Stimulated activated CD4-positive, alpha-beta T cell treated with anti-CD3 and anti-CD28 coated beads, Interleukin-1b, Interleukin-23, amount 100 ng/mL, for 1 hour (primary cell): Measurements from ENCODE around the gene DGKA.

Source experiments
- DNase-seq, 2 donors: peaks; one replicate each; pipeline ENCODE4 v3.0.0-alpha.2; 2020; ENCODE audit warnings: low read depth in 2 of 2

Gene DGKA

GRCh38 chr12:55931780-55932550 is 1.0 kb downstream of the DGKA start:
- no peak for DNase-seq

DNA sequence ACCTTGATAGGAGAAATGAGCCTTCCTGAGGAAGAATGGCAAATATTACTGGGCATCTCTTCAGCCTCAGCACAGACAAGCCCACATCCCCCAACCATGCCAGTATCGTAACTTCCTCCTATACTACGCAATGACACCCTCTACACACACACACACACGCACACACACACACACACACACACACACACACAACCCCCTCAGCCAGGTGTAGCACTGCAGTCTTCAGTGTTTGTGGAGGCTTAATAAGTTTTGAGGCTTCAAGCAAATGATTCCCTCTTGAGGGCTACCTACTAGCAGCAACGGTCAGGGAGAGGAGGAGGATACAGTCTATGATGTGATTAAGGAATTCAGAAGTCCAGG is 1.6 kb downstream of the DGKA start:
- DNase-seq, result no peak

DNA sequence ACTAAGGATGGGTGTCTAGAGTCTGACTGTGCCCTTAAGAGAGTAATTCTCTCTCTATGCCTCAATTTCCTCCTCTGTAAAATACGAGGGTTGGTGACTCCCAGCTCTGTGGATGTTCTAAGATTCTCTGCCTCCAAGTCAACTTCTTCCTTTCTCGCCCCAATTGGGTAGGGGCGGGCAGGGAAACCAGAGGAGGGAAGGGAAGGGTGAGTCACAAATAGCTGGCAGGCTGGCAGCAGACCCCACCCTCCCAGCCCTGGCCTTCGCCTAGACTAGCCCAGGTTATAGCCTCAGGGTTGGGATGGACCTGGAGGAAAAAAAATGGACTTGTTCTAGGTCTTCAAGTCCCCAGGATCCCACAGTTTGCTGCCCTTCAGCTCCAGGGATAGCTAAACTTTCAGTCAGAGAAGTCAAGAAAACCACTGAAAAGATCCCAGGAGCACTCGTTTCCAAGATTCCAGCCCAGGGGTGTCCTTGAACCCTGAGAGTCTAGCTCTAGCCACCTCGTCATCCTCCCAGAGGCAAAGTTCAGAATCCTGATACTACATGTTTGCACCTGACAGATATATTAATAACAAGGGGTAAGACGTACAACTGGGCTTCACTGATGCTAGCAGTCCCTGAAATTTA is 2.3 kb downstream of the DGKA start:
- DNase-seq, result no peak

DNA sequence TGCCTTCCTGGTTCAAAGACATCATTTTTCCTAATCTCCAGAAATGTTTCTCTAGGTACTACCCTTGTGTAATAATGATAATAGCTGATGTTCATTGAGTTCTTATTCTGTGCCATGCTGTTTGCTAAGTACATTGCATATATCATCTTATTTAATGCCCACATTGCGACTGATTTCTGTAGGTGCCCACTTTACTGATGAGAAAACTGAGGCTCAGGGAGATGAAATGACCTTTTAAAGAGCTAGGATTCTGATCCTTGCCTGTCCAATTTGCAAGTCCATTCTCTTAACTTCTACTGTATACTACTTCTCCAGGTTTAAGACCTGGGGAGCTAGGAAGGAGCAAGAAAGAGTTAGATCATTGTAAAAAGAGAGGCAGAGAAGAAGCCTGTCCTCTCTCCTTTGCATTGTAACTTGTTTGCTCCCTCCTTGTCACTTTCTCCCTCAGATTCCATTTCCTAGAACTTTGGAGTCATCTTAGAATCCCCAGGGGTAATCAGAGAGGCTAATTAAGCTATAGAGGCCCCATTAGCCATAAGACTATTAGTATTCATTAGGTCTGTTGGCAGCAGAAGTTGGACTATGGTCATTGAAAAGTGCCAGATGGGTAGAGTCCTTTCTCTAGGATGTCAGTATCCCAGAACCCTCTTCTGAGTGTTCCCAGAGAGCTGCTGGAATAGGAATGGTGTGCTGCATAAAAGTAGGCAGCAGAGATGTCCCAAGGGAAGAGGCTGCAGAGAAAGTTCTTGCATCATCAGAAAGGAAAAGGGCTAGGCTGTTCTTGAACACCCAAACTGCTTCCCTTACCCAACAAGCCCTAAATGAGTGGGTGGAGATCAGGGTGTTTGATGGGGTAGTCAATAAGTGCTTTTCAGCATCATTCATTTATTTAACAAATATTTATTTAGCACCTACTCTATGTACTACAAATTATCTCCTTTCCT is 3.1 kb downstream of the DGKA start:
- DNase-seq, result no peak

- DNase-seq, result no peak
Observed at GRCh38 chr12:55934773-55935172, 3.8 kb downstream of the DGKA start.

- DNase-seq, result no peak
Observed at GRCh38 chr12:55935738-55936151, 4.8 kb downstream of the DGKA start.

GRCh38 chr12:55937981-55938380 is 7.0 kb downstream of the DGKA start:
- DNase-seq, result no peak

DNA sequence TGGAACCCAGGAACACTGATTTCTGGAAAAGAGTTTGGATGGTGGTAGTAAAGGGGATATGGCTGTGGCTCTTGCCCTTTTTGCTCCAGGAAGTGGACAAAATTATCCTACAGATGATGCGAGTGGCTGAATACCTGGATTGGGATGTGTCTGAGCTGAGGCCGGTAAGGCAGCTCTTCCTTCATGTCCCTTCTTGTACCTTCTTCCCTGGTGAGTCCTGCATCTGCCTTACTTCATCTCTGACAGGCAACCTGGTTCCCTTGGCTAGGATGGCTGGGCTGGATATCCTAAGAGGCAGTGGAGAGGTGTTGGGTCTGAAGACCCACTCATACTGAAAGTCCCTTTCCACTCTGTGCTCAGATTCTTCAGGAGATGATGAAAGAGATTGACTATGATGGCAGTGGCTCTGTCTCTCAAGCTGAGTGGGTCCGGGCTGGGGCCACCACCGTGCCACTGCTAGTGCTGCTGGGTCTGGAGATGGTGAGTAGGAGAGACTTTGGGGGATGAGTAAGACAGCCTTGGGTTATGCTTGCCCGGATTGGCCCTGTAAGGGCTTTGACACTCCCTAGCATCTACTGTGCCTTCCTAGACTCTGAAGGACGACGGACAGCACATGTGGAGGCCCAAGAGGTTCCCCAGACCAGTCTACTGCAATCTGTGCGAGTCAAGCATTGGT is 8.0 kb downstream of the DGKA start:
- no peak for DNase-seq

DNA sequence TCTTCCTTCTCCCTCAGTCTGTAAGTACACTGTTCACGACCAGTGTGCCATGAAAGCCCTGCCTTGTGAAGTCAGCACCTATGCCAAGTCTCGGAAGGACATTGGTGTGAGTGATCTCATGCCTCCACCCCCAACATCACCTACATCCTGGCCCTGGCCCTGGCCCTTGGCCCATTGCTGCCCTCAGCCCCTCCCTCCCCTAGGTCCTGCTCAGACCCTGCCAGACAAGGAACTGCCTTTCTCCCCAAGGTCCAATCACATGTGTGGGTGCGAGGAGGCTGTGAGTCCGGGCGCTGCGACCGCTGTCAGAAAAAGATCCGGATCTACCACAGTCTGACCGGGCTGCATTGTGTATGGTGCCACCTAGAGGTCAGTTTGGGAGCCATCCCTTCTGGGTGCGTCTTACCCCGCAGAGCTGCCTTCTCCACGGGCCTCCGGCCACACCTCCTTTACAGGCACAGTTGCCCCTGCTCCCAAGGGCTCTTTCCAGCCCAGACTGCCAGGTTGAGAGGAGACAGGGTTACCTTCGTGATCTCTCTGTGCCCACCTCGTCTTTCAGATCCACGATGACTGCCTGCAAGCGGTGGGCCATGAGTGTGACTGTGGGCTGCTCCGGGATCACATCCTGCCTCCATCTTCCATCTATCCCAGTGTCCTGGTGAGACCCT is 9.2 kb downstream of the DGKA start:
- DNase-seq, result peak; percentile 55 to 68

DNA sequence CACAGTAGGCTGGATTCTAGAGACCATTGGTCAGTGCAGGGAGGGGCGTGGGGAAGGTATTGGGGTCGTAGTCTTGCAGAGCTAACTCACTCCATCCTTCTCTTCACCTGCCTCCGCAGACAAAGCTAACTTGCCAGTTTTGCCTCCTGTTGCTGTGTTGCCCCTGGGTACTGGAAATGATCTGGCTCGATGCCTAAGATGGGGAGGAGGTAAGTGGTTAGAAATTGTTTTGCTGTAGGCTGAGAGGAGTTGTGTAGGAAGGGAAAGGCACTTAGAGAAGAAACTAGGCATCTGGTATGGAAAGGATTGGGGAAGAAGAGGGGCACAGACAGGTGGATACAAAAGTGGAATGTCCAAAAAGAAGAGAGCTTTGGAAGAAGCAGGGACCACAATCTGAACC is 11.1 kb downstream of the DGKA start:
- DNase-seq, result no peak

DNA sequence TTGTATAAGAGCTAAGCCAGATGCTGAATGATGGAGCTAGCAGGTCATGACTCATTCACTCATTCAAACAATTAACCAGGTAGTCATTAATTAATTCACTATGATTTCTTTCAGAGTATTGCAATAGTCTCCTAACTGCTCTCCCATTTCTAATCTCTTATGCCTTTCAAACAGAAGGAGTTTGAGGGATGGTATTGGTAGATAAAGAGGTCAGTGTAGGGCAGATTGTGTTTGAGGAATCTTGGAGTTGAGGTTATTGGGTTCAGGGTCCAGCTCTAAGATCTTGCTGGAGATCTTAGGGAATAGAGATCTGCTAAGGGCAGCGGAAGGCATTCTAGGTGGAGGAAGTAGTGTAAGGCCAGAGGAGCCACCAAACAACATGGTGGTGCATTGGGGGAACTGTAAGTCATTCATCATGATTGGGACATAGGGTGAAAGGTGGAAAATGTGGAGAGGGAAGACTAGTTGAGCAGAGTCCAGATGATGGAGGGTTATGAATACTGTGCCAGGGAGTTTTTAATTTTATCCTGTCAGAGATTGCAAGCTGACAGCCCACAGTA is 11.7 kb downstream of the DGKA start:
- DNase-seq, result no peak

DNA sequence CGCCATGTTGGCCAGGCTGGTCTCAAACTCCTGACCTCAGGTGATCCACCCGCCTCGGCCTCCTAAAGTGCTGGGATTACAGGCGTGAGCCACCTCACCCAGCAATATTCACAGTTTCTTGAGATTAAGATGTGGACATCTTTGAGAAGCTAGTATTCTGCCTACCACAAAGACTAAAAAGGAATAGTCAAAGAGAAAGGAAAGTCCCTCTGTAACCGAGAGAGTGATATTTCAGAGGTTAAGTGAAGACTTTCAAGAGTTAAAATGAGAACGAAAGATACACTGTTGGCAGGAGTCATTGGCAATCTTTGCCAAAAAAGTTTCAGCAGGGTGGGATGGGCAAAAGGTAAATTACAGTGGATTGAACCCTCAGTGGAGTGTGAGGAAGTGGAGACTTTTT is 15.6 kb downstream of the DGKA start:
- no peak for DNase-seq

DNA sequence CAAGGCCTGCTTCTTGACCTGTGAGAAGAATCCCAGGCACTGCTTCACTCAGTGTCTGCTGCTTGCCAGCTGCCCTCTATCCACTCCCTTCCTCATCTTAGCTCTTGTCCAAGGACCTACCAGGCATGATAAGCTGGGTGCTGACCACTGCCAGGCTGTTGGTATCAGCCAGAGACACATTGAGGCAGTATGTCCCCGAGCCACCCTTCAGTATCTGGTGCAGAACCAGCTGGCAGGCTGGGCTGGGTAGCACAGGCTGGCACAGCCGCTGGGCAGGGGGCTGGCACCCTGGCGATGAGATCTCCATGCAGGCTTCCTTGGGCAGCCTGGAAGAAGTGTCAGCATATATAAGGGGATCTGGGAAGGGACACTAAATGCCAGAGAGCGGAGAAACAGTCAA is 24.4 kb downstream of the DGKA start:
- DNase-seq, result no peak

DNA sequence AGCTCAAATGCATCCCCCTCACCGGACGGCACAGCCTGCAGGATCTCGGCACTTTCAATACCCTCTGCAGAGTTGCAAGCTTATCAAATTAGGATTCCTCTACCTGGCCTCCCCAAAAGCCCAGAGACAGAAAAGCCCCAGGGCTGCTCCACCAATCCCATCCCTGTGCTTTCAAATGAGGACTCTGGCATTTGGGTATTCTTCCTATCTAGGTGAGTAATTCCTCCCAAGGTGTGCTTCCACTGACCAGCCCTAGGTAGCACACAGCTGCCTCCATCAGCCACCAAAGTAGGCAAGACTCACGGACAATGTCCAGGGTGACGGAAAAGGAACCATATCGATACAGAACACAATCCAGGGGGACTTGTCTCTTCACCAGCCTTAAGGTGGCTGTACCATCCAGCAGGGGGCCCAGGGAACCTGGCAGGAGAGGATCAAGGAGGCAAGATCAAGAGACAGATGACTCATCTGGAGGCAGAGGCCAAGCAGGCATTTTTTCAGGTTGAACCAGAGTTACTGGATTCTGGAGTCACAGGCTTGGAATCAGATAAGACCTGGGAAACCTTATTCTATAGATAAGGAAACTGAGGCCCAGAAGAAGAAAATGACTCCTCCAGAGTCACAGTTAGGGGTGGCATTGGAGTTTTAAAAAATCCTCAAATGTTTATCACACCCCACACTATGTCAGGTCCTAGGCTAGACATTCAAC is 25.0 kb downstream of the DGKA start:
- no peak for DNase-seq

GRCh38 chr12:55957106-55957859 is 26.3 kb downstream of the DGKA start:
- no peak for DNase-seq

- no peak for DNase-seq
Observed at GRCh38 chr12:55963760-55964159, 32.8 kb downstream of the DGKA start.

- DNase-seq, result no peak
Observed at GRCh38 chr12:55965240-55965639, 34.3 kb downstream of the DGKA start.

DNA sequence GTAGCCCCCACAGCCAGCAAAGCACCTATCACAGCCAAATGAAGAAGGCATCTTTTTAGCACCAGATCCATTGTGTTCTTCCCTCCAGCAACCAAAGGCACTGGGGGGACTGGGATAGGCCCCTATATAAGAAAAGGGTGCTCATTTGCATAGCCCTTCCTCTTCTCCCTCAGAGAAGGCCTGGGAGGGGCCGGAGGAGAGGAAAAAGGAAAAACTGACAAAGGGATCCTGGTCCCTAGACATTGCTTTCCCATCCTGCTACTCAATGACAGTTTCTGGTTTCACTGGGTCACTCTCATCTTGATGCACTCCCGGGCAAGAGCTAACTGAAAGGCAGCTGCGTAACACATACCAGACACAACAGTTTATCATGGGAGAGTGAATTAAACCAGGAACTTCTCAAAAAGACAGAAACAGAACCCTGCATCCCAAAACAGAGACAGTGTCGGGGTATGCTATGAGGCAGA is 35.0 kb downstream of the DGKA start, which contains the start of gene PMEL:
Gene PMEL, minus strand, starts transcription at position 102 of the 467 bp plus-strand sequence. Its CDS starts 31 bp downstream, at position 71.
- no peak for DNase-seq
